VCaP (cell line): ENCODE results near the gene DNAJC1.

ENCODE experiments used
- H3K27ac ChIP-seq: fragments of 450-650 bp; 2 replicates; pipeline ENCODE4 v1.5.1; 2017
- CTCF ChIP-seq: fragments of 450-650 bp; conservative IDR thresholded peaks from 2 replicates; pipeline ENCODE4 v1.5.1; 2017; ENCODE audit warnings: mild to moderate bottlenecking, moderate library complexity

Gene DNAJC1

GRCh38 chr10:21764466-21765189 lies 238.9 kb downstream of the DNAJC1 start:
- no peak overlapping the region for H3K27ac ChIP-seq
- TF ChIP-seq CTCF: no peak

GRCh38 chr10:21760332-21760731 lies 243.2 kb downstream of the DNAJC1 start:
- no peak overlapping the region for H3K27ac ChIP-seq

GRCh38 chr10:21759232-21759631 lies 244.3 kb downstream of the DNAJC1 start:
- no peak for TF ChIP-seq CTCF
- no peak overlapping the region for H3K27ac ChIP-seq

More at GRCh38 chr10:21760332-21760731, 243.2 kb downstream of the DNAJC1 start:
- no peak for TF ChIP-seq CTCF

- H3K27ac ChIP-seq: no peak overlapping the region
- TF ChIP-seq CTCF: no peak
Observed at GRCh38 chr10:21758696-21759095, 244.8 kb downstream of the DNAJC1 start.

- no peak overlapping the region for H3K27ac ChIP-seq
- no peak for TF ChIP-seq CTCF
Observed at GRCh38 chr10:21758239-21758638, 245.3 kb downstream of the DNAJC1 start.

GRCh38 chr10:21757185-21757901 lies 246.2 kb downstream of the DNAJC1 start:
- H3K27ac ChIP-seq: no peak overlapping the region
- no peak for TF ChIP-seq CTCF

- no peak overlapping the region for H3K27ac ChIP-seq
- no peak for TF ChIP-seq CTCF
Observed at GRCh38 chr10:21756707-21757106, 246.8 kb downstream of the DNAJC1 start.
